GM19395 (cell line): ENCODE results near the gene CAVIN2.
"Not testable (repeated sequence)": the region's sequence is repeated elsewhere in the genome, so short reads cannot be mapped to it uniquely, and the experiment has no call there.

ENCODE experiments used
- ATAC-seq: cut with Tn5 transposase; IDR thresholded peaks from one replicate; pipeline ENCODE4 v1.9.1; 2021; ENCODE audit warnings: mild to moderate bottlenecking, moderate library complexity; ENCODE audit not compliant: unreplicated experiment

The CAVIN2 gene

GRCh38 chr2:191803007-191803406, 43.9 kb downstream of the CAVIN2 start:
- no peak for ATAC-seq

GRCh38 chr2:191802180-191802579, 44.7 kb downstream of the CAVIN2 start:
- no peak for ATAC-seq

- no peak for ATAC-seq
Measured at GRCh38 chr2:191800874-191801273, 46.0 kb downstream of the CAVIN2 start.

GRCh38 chr2:191799526-191799925, 47.4 kb downstream of the CAVIN2 start:
- ATAC-seq, result no peak

- ATAC-seq, result no peak
Measured at GRCh38 chr2:191797942-191798876, 48.7 kb downstream of the CAVIN2 start.

- no peak for ATAC-seq
Measured at GRCh38 chr2:191797500-191797899, 49.4 kb downstream of the CAVIN2 start.

- no peak for ATAC-seq
Measured at GRCh38 chr2:191795715-191796114, 51.2 kb downstream of the CAVIN2 start.

GRCh38 chr2:191791953-191792560, 54.8 kb downstream of the CAVIN2 start:
- no peak for ATAC-seq

- ATAC-seq, result no peak
Measured at GRCh38 chr2:191790737-191791136, 56.2 kb downstream of the CAVIN2 start.

- no peak for ATAC-seq
Measured at GRCh38 chr2:191789796-191790195, 57.1 kb downstream of the CAVIN2 start.

- ATAC-seq, result no peak
Measured at GRCh38 chr2:191786694-191787093, 60.2 kb downstream of the CAVIN2 start.

GRCh38 chr2:191785651-191786050, 61.2 kb downstream of the CAVIN2 start:
- not testable (repeated sequence) for ATAC-seq
